GM23248 (cell line): Measurements from ENCODE around the gene TUBA1B. TPM values are rescaled to one million over a fixed set of nuclear protein-coding genes. Genes with fewer than 3 reads are reported as not detected.

Source experiments
- DNase-seq: peaks from one replicate; pipeline ENCODE4 v3.0.0-alpha.2; 2015
- H2AFZ ChIP-seq: fragments of 200-600 bp; sonication (generic); 2 replicates; pipeline ENCODE4 v1.6.1; 2016; ENCODE audit warnings: antibody characterized with exemption
- H3F3A ChIP-seq: fragments of 200-600 bp; sonication (generic); 2 replicates; pipeline ENCODE4 v1.6.1; 2016; ENCODE audit warnings: mild to moderate bottlenecking, antibody characterized with exemption, mixed run types; ENCODE audit not compliant: insufficient read depth
- H3K27ac ChIP-seq: fragments of 200-600 bp; sonication (generic); 2 replicates; pipeline ENCODE4 v1.5.1; 2016; ENCODE audit warnings: mild to moderate bottlenecking
- H3K27me3 ChIP-seq: fragments of 200-600 bp; sonication (generic); replicated peaks from 2 replicates; pipeline ENCODE4 v1.6.1; 2016; ENCODE audit warnings: mild to moderate bottlenecking; ENCODE audit not compliant: insufficient read depth
- H3K36me3 ChIP-seq: fragments of 200-600 bp; sonication (generic); 2 replicates; pipeline ENCODE4 v1.6.1; 2016; ENCODE audit warnings: low read depth, mild to moderate bottlenecking
- H3K4me1 ChIP-seq: fragments of 200-600 bp; sonication (generic); 2 replicates; pipeline ENCODE4 v1.6.1; 2016; ENCODE audit warnings: mild to moderate bottlenecking; ENCODE audit not compliant: insufficient read depth
- H3K4me2 ChIP-seq: fragments of 200-600 bp; sonication (generic); one replicate; pipeline ENCODE4 v1.6.1; 2016; ENCODE audit warnings: mild to moderate bottlenecking; ENCODE audit not compliant: unreplicated experiment
- H3K4me3 ChIP-seq: fragments of 200-600 bp; sonication (generic); 2 replicates; pipeline ENCODE4 v1.5.1; 2016; ENCODE audit warnings: mild to moderate bottlenecking
- H3K79me2 ChIP-seq: fragments of 200-600 bp; sonication (generic); 2 replicates; pipeline ENCODE4 v1.6.1; 2016; ENCODE audit warnings: mild to moderate bottlenecking; ENCODE audit not compliant: insufficient read depth
- H3K9ac ChIP-seq: fragments of 200-600 bp; sonication (generic); 2 replicates; pipeline ENCODE4 v1.6.1; 2016; ENCODE audit warnings: mild to moderate bottlenecking
- H3K9me2 ChIP-seq: fragments of 200-600 bp; sonication (generic); 2 replicates; pipeline ENCODE4 v1.6.1; 2016; ENCODE audit warnings: mixed run types, mild to moderate bottlenecking, moderate library complexity; ENCODE audit not compliant: insufficient read depth
- H3K9me3 ChIP-seq: fragments of 200-600 bp; sonication (generic); one replicate; pipeline ENCODE4 v1.6.1; 2017; ENCODE audit warnings: low read depth
- H4K20me1 ChIP-seq: fragments of 200-600 bp; sonication (generic); 2 replicates; pipeline ENCODE4 v1.6.0; 2016; ENCODE audit not compliant: insufficient read depth
- EZH2 ChIP-seq: fragments of 200-600 bp; sonication (generic); IDR thresholded peaks from 2 replicates; pipeline ENCODE4 v1.6.1; 2018; ENCODE audit warnings: antibody characterized with exemption, mild to moderate bottlenecking; ENCODE audit not compliant: insufficient read depth, poor library complexity, severe bottlenecking
- EZH2phosphoT487 ChIP-seq: fragments of 200-600 bp; sonication (generic); IDR thresholded peaks from 2 replicates; pipeline ENCODE4 v1.6.1; 2018; ENCODE audit warnings: antibody characterized with exemption, moderate library complexity, mild to moderate bottlenecking, low read depth; ENCODE audit not compliant: insufficient read depth
- WGBS, 2 experiments: methylation state at CpG; one replicate each; pipeline ENCODE4 v1.1.6; 2015 to 2017; ENCODE audit warnings: low lambda C conversion rate in 2 of 2, low coverage in 1 of 2; ENCODE audit errors: missing lambda C conversion rate in 2 of 2; 5-methylcytosine and 5-hydroxymethylcytosine counted together
- in situ Hi-C: fragments of 300-500 bp; cut with MboI; formaldehyde crosslinking; loops from 2 replicates; pipeline ENCODE4 v1.15.0; 2020
- polyA plus RNA-seq: library from polyadenylated mRNA; unstranded; fragments of >200 nt; fragmentation: Nextera tagmentation; extraction: Ambion mirVana; gene quantifications from 2 replicates; pipeline ENCODE4 v1.2.1, GENCODE V29; 2016
- total RNA-seq: library from RNA; depleted of rRNA; stranded (reverse); fragments of >200 nt; shearing (Covaris generic); gene quantifications from 2 replicates; pipeline ENCODE4 v1.2.3, GENCODE V29; 2014

The TUBA1B gene
- total and polyA plus RNA-seq, 2 experiments from 2014 or later: 1,195 to 1,776 TPM

DNA sequence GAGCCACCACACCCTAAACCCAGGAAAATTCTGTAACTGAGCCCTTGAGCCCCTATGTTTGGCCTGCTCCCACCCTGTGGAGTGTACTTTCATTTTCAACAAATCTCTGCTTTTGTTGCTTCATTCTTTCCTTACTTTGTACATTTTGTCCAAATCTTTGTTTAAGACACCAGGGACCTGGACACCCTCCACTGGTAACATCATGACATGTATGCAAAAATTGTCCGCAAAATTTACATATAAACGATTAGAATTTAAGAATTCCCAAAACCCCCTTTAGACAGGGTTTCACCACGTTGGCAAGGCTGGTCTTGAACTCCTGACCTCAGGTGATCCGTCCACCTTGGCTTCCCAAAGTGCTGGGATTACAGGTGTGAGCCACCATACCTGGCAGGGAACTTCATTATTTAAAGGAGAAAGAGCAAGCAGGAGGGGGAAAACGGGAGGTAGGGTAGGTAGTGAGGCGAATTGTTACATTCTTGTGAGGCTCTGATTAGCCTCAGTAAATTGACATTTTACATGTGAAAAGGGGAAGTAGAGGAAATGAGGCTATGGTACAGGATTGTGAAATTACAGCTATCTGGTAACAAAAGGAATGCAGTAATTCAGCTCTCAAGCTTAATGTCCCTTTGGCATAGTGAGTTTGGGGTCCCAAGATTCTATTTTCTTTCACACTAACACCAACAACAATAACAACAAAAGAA lies 30.0 kb upstream of the TUBA1B start:
- H3K9me2 ChIP-seq: no peaks in the 10 kb centered on the region
- in situ Hi-C loops: no loop called here
- no peaks in the 10 kb centered on the region for H3K79me2 ChIP-seq
- no peaks in the 10 kb centered on the region for H3K36me3 ChIP-seq
- no peaks in the 10 kb centered on the region for H3K4me1 ChIP-seq
- H3K27ac ChIP-seq: no peak overlapping the region
- no peak overlapping the region for H2AFZ ChIP-seq
- WGBS, 2 experiments: 70 to 72% methylated on average over 6 of the region's 6 CpGs
- no peak for TF ChIP-seq EZH2
- no peak for TF ChIP-seq EZH2phosphoT487
- H3K9me3 ChIP-seq: no peaks in the 10 kb centered on the region
- H3K4me2 ChIP-seq: no peak overlapping the region
- H3K9ac ChIP-seq: no peak overlapping the region
- DNase-seq: no peak
- H4K20me1 ChIP-seq: no peaks in the 10 kb centered on the region
- H3K4me3 ChIP-seq: no peak overlapping the region
- H3K27me3 ChIP-seq: no peaks in the 10 kb centered on the region
- no peaks in the 10 kb centered on the region for H3F3A ChIP-seq

- 47 to 73% methylated on average over 2 of the region's 2 CpGs for WGBS, 2 experiments
- no peaks in the 10 kb centered on the region for H3K4me1 ChIP-seq
- H3K9me2 ChIP-seq: no peaks in the 10 kb centered on the region
- no peaks in the 10 kb centered on the region for H4K20me1 ChIP-seq
- no peaks in the 10 kb centered on the region for H3K79me2 ChIP-seq
- no peaks in the 10 kb centered on the region for H3K9me3 ChIP-seq
- no peak overlapping the region for H2AFZ ChIP-seq
- H3K27me3 ChIP-seq: no peaks in the 10 kb centered on the region
- H3K4me2 ChIP-seq: no peak overlapping the region
- no peak overlapping the region for H3K4me3 ChIP-seq
- no peak for DNase-seq
- TF ChIP-seq EZH2phosphoT487 (no peak), EZH2 (no peak)
- in situ Hi-C loops: no loop called here
- no peaks in the 10 kb centered on the region for H3F3A ChIP-seq
- H3K36me3 ChIP-seq: no peaks in the 10 kb centered on the region
- no peak overlapping the region for H3K27ac ChIP-seq
- H3K9ac ChIP-seq: no peak overlapping the region
Observed at GRCh38 chr12:49160399-49160798, 29.2 kb upstream of the TUBA1B start.

DNA sequence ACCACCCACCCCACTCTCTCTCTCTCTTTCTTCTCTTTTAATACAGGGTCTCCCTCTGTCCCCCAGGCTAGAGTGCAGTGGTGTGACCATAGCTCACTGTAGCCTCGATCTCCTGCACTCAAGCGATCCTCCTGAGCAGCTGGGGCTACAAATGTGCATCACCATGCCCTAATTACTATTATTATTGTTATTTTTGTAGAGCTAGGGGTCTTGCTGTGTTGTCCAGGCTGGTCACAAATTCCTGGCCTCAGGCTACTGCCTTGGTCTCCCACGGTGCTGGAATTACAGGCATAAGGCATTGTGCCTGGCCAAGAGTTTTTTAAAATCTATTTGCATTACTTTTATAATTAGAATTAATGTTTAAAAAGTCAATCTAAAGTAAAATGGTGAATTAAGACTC lies 23.0 kb upstream of the TUBA1B start:
- Histone ChIP-seq H3K4me3 (no peak overlapping the region), H3K4me2 (no peak overlapping the region), H3K79me2 (no peaks in the 10 kb centered on the region), H3F3A (no peaks in the 10 kb centered on the region), H3K27ac (no peak overlapping the region), H3K9ac (no peak overlapping the region), H2AFZ (no peak overlapping the region), H3K9me3 (no peaks in the 10 kb centered on the region), H3K36me3 (no peaks in the 10 kb centered on the region), H3K27me3 (no peaks in the 10 kb centered on the region), H3K4me1 (no peaks in the 10 kb centered on the region), H3K9me2 (no peaks in the 10 kb centered on the region), H4K20me1 (no peaks in the 10 kb centered on the region)
- in situ Hi-C loops: no loop called here
- TF ChIP-seq EZH2phosphoT487 (no peak), EZH2 (no peak)
- DNase-seq: no peak
- WGBS, 2 experiments: 72 to 77% methylated on average over 3 of the region's 3 CpGs

DNA sequence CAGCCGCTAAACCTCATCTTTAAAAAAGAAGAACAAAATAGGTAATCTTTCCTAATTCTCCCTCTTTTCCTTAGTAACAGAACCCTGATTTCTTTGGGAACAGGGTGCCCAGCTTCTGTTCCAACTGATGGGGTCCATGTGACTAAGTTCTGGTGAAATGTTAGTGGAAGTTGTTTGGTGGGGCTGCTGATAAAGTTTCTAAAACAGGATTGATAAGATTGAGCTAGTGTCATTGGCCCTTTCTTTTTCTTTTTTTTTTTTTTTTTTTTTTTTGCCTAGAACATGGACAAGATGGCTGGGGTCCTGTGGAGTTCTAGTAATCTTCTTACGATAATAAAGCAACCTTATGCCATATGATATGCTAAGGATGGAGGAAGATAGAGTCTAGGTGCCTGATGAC lies 16.2 kb upstream of the TUBA1B start:
- Histone ChIP-seq H3K79me2 (no peaks in the 10 kb centered on the region), H2AFZ (no peak overlapping the region), H3K4me2 (no peak overlapping the region), H3K4me3 (no peak overlapping the region), H3K4me1 (no peaks in the 10 kb centered on the region), H3K9me2 (no peaks in the 10 kb centered on the region), H3K27ac (no peak overlapping the region), H4K20me1 (no peaks in the 10 kb centered on the region), H3F3A (no peaks in the 10 kb centered on the region), H3K9me3 (no peaks in the 10 kb centered on the region), H3K9ac (no peak overlapping the region), H3K27me3 (no peaks in the 10 kb centered on the region), H3K36me3 (no peaks in the 10 kb centered on the region)
- no peak for DNase-seq
- no peak for TF ChIP-seq EZH2phosphoT487
- in situ Hi-C loops: no loop called here
- 97 to 100% methylated on average over 2 of the region's 2 CpGs for WGBS, 2 experiments

DNA sequence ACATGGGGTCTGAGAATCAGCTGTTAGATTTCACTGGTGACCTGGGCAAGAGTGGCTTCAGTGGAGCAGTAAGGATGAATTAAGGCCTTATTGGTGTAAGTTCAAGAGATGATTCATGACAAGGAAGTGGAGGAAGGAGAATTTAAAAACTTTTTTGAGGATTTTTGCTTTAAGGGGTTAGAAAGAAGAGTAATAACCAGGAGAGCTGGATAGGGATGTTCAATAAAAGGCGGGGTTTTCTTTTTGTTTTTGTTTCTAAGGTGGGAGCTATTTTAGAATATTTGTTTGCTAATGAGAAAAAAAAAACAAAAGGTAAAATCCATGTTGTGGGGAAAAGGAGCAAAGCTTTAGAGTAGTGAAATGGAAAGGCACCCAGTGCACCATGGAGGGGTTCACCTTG lies 15.2 kb upstream of the TUBA1B start:
- in situ Hi-C loops: no loop called here
- no peak overlapping the region for H3K4me2 ChIP-seq
- H3K9ac ChIP-seq: no peak overlapping the region
- WGBS, 2 experiments: 93 to 100% methylated on average over 1 of the region's 1 CpG
- no peaks in the 10 kb centered on the region for H3K79me2 ChIP-seq
- H3K9me2 ChIP-seq: no peaks in the 10 kb centered on the region
- no peak overlapping the region for H3K4me3 ChIP-seq
- H3K27ac ChIP-seq: no peak overlapping the region
- H3K9me3 ChIP-seq: no peaks in the 10 kb centered on the region
- TF ChIP-seq EZH2: no peak
- TF ChIP-seq EZH2phosphoT487: no peak
- no peaks in the 10 kb centered on the region for H4K20me1 ChIP-seq
- H3K36me3 ChIP-seq: no peaks in the 10 kb centered on the region
- no peaks in the 10 kb centered on the region for H3F3A ChIP-seq
- 0 out of 2 replicates have a peak overlapping the region, but pooled peaks have one; percentile 12 for H2AFZ ChIP-seq
- no peaks in the 10 kb centered on the region for H3K27me3 ChIP-seq
- no peaks in the 10 kb centered on the region for H3K4me1 ChIP-seq
- DNase-seq: peak; percentile 17
